GM18498 (cell line): Measurements from ENCODE around the gene DIRAS1.
A peak's percentile ranks its signal among the peaks of the same experiment; 100 is the strongest.

Source experiments
- ATAC-seq: cut with Tn5 transposase; IDR thresholded peaks from one replicate; pipeline ENCODE4 v1.9.1; 2021; ENCODE audit warnings: mild to moderate bottlenecking, moderate library complexity; ENCODE audit not compliant: unreplicated experiment

The DIRAS1 gene

DNA sequence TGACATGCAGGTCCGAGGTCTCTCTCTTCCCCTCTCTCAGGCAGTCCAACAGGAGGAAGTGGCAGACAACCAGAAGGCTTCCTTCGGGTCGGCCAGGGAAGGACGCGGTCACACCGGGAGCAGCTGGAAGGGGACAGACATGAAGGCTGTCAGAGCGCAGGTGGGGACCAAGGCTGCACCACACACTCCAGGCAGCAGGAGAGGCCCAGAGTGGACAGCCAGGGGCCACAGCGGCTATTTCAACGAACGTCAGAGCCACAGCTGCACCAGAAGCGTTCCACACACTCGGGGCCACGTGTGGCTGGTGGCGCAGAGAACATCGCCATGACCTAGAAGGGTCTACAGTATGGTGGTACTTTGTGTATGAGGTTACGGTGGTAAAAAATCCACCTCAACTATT is 34.6 kb upstream of the DIRAS1 start:
- no peak for ATAC-seq

DNA sequence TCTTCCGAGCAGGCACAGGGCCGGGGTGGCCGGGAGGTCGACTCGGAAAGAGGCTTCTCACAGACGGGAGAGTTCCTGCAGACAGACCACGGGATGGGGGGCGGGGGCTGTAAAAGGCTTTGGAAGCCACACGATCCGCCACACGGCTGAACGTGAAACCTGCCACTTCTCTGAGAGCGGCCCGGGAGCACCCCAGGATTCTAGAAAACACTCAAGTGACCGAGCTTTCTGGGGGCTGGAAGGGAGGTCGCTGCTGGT is 34.2 kb upstream of the DIRAS1 start:
- ATAC-seq: no peak

DNA sequence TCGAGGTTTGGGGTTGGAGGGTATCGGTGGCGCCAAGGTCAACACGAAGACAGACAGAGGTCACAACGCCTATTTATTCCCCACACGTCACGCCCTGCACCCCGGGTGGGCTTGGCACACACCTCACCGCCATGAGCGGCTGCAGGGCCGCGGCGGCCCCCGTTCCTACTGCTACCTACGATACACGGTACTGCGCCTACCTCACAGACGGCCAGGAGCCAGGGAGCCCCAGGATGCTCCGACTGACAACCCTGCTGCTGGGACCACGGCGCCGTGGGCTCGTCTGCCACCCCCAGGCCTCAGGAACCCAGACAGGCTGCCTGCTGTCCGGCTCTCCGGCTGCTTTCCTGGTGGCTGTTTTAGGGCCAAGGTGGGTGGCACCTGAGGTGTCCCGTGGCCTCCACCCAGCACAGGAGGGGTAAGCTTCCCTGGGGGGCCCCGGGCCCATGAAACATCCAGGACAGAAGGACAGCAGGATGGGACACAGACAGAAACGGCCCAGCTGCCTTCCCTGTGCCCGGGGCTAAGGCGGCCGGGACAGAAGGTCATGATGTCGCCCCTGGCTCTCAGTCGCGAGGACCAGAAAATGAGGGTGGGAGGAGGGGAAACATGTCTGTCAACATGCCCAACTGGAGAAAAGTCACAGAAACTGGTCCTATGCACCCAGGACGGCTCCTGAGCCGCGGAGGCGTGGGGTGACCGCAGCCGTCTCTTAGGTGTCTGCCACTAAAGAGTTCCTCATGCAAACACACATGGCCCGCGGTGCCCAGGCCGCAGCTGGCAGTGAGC is 33.7 kb upstream of the DIRAS1 start:
- ATAC-seq: no peak

DNA sequence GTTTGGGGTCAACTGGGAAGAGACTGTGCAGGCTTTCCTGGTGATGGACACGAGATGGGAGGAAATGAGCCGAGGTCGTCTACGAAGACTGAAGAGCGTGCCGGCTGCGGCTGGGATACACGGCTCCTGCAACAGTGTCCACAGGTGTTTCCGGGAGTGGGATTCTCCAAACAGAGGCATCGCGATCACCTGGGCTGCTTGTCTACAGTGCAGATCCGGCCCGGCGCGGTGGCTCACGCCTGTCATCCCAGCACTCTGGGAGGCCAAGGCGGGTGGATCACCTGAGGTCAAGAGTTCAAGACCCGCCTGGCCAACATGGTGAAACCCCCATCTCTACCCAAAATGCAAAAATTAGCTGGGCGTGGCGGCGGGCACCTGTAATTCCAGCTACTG is 30.3 kb upstream of the DIRAS1 start:
- ATAC-seq: no peak

DNA sequence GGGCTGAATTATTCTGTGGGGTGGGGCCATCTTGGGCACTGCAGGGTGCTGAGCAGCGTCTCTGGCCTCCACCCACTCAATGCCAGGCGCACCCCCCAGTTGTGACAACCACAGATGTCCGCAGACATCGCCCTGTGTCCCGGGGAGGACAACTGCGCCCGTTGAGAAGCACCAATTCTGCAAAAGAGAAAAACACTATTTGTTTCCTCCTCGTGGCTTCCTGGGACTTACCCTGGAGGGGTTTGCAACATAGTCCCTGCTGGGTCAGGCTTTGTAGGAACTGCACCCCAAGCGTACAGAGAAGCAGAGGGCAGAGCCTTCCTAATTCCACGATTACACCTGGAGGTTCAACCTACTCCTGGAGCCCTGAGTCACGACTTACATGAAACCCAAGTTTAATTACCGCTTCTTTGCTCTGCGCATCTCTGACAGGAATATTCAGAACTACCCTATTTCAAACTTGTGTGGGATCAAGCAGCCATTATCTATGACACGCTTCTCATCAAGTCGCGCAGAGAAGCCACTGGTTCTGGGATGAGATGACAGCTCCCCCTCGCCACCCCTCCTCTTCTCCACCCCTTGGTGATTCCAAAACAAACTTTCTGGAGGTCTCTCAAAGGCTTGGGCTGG is 29.8 kb upstream of the DIRAS1 start:
- no peak for ATAC-seq

DNA sequence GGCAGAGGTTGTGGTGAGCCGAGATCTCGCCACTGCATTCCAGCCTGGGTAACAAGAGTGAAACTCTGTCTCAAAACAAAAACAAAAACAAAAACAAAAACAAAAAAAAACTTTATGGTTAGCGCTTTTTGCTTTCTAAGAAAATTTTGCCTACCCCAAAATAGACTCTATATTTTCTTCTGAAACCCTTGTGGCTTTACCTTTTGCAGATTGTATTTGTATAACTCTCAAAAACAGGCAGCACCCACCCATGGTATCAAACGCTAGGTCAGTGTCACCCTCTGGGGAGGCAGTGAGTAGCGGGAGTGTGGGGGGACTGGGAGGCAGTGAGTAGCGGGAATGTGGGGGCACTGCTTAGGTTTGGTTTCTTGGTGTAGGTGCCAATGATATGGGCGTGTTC is 26.2 kb upstream of the DIRAS1 start:
- no peak for ATAC-seq

DNA sequence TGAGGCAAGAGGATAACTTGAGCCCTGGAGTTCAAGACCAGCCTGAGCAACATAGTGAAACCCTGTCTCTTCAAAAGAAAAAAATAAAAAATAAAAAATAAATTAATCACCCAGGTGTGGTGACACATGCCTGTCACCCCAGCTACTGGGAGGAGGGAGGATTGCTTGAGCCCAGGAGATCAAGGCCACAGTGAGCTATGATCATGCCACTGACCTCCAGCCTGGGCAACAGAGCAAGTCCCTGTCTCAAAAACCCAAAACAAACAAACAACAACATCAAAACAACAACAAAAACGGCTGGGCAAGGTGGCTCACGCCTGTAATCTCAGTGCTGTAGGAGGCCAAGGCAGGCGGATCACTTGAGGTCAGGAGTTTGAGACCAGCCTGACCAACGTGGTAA is 22.9 kb upstream of the DIRAS1 start:
- ATAC-seq: no peak

DNA sequence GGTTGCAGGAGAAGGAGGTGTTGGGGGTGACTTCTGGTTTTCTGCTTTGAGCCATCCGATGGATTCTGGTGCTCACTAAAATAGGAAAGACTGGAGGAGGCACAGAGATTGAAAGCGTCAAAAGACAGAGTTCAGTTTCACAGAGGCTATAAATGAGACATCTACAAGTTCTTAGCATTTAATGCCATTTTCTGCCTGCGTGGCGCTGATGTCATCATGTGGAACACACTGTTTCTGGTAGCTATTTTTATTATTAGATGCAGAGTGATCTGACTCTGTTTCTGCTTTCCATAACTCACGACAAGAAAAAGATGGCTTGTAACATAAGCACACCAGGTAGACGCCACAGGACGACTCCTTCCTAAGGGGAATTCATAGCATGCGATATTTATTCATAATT is 21.9 kb upstream of the DIRAS1 start:
- ATAC-seq: no peak

DNA sequence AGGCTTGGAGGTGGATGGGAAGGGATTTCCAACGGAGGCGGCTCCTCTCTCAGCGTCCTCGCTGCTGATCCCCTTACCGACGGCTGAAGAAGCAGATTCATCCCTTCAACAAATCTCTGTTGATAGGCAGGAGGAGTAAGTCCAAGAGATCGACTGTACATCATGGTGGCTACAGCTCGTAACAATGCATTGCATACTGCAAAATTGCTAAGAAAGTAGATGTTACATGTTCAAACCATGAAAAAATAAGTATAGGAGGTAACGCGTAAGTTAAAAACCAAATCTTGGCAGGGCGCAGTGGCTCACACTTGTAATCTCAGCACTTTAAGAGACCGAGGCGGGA is 19.1 kb upstream of the DIRAS1 start:
- peak; percentile 2 for ATAC-seq

DNA sequence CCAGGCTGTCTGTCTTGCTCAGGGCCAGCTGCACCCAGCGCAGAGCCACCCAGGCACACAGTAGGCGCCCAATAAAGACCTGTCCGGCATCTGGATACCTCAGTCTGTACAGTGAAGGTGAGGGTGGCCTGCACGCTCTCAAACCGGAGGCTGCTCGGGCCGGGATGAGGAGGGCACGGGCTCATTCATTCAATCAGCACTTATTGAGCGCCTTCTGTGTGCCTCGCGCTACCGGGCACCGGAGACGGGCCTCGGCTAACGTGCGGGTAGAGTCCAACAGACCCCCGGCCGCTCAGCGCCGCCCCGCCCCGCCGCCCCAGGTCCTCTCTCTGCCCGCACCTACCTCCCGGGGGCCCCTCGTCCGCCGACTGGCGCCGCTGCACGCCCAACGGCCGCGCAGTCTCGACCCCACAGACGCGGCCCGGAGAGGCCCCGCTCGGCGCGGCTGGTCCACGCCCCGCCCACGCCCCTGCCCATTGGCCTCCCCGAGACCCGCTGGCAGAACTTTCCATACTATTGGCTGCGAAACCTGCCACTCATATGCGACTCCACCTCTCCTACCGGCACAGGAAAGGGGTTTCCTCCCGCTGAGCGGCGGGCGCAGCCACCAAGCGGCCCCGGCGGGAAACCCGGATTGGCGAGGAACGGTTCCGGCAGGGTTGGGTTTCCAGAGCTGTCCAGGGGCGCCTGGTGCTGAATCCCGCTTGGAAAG is 18.6 kb upstream of the DIRAS1 start, which contains the start of gene SLC39A3:
Gene SLC39A3 (minus strand): TSS at position 416 of the 712 bp plus-strand sequence. CDS start 2,760 bp downstream, outside the sequence.
- ATAC-seq: peak; percentile 95

DNA sequence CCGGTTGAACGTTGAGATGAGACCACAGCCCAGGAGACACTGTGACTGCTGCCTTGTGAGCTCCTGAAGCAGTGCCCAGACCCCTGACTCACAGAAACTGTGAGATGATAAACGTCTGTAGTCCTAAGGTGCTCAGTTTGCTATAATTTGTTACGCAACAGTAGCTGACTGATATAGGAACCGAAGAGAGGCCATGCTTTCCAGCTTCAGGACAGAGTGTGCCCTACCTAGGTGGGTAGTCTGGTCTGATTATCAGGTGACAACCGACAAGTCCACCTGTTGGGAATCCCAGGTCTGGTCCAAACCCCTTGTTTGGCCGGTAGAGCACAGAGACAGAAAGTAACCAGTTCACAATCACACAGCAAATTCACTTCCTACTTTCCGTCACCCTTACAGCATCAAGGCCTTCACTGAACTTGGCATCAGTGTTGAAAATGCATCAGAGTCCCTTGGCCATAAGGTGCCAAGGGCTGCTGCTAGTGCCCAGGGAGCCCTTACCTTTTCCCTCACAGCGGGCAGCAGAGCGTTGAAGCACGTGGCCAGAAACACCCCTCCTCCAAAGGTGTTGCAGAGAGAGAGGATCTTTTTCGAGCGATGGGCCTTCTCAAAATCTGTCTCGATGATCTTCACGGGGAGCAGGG is 15.5 kb upstream of the DIRAS1 start:
- no peak for ATAC-seq

DNA sequence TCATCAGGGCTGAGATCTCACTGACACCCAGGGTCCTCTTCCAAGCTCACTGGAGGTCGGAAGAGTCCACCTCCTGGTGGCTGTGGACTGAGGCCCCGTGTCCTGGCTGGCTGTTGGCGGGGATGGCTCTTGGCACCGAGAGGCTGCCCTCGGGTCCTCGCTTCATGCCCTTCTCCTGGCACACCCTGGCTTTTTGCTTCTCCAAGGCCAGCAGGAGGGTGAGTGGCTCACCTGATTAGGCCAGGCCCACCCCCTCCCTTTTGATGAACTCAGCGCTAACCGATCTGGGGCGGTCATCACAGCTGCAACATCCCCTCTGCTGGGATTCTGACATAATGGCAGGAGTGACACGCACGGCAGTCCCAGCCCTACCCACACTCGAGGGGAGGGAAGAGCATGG is 14.2 kb upstream of the DIRAS1 start:
- ATAC-seq: no peak

DNA sequence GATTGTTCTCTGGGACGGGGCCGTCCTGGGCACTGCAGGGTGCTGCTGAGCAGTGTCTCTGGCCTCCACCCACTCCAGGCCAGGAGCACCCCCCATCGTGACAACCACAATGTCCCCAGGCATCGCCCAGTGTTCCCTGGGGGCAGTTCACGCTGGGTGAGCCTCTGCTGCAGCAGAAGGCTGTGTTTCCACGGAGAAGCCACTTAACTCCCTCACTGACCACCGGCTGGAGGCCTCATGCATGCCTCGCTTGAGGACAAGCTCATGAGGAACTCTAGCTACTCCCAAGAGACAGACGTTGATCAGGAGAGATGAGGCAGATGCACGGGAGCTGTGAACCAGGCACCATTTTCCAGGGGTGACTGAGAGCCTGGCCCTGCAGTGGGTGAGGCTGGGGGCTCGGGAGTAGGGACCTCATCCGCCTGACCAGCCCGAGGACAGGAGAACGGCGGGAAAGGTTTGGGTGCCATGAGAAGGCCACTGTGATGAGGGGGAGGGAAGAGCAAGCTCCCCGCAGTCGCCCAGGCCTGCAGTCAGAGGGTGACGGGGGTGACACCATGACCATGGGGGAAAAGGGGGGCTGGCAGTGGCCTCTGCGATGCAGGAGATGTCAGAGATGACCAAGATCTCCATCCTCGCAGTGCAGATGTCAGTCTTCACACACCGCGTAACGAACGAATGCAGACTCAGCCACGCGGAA is 13.6 kb upstream of the DIRAS1 start:
- no peak for ATAC-seq

DNA sequence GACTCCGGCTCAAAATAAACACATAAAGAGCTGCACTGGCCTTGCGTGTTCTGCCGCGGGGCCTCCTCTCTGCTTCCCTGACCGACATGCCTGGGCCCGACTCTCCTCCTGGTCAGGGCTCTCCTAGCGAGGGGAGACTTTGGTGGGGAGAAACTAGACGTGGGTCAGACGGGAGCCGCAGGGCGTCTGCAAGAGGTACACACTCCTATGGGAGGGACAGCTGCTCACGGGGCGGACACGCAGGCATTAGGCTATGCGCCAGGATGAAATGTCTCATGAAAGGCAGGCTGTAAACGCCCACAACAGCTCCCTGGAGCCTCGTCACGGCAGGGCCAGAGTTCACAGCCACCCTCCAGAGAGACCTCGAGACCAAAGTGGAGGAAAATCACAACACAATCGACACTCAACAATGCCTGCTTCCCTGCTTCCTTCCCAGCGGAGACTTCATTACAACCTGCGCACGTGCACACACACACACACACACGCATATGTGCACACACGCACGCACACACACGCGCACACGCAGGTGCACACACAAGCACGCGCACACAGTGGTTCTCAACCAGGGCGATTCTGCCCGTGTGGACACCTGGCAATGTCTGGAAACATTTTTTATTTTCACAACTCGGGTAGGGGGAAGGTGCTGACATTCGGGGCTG is 12.9 kb upstream of the DIRAS1 start:
- no peak for ATAC-seq

DNA sequence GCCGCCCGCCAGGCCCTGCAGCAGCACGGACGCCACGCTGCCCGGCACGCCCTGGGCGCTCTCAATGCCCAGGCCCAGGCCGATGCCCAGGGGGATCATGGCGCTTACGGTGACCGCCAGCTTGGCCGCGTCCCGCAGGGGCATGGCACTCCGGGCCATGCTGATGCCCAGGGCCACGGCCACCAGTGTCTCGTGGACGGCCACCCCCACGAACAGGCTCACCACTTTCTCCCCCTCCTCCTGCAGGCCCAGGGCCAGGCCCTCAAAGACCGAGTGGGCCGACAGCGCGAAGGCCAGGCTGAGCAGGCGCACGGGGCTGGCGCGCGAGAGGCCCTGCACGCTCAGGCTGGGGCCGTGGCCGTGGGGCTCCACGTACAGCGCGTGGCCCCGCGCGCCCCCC is 11.7 kb upstream of the DIRAS1 start:
- ATAC-seq: no peak

DNA sequence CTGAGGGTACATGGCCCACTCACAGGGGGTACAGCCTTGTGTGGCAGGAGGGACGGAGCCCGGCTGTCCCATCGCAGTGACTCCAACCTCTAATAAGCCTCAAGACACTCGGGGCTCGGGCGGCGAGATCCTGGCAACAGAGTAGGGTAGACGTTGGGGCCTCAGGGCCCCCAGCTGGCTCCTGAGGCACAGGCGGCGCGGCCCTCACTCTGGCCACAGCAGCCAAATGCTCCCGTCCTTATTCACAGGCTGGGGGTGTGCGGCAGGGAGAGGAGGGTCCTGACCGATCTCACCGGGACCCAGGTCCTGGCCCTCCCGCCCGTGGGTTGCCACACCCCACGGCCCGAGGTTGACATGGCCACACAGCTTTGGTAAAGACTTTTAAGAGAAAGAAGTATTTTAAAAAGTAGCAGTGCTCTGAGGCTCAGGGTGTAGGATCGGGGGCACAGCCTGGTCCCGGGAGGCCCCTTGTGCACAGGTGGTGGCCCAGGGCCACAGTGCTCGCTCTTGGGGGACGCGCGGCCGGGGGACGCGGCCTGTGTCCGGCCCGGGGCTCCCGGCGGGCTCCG is 11.1 kb upstream of the DIRAS1 start:
- no peak for ATAC-seq

DNA sequence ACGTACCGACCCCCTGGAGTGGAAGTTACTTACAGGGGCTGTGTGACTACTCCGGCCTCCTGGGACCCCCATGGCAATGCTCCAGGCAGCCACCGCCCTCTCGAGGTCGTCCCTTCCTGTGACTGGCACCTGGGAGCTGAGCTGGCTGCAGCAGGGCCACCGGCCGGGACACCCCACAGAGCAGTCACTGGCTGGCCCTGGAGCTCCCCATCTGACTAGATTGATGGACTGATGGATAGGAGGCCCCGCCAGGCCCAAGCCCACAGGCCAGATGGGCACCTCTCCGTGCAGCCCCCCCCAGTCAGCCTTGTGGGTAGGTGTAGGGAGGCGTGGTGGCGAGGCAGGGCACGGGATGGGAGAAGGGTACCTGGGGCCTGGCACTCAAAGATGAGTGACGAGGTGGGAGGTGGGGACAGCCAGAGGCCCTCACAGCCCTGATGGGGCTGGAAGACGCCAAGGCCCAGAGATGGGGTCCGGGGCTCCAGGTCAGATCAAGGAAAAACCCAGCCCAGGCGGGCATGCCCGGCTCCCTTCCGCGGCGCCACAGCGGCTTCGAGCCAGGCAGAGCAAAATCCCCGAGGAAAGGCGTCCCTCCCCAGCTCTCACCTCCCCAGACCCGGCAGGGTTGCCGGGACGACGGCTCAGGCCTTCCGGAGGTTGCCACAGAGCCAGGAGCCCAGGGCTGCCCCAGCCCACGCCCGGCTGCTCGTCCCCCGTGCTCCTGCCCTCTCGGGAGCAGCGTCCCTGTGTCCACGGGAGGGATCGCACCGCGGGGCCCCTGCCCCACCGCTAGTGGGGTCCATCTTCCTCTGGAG is 10.2 kb upstream of the DIRAS1 start:
- no peak for ATAC-seq

DNA sequence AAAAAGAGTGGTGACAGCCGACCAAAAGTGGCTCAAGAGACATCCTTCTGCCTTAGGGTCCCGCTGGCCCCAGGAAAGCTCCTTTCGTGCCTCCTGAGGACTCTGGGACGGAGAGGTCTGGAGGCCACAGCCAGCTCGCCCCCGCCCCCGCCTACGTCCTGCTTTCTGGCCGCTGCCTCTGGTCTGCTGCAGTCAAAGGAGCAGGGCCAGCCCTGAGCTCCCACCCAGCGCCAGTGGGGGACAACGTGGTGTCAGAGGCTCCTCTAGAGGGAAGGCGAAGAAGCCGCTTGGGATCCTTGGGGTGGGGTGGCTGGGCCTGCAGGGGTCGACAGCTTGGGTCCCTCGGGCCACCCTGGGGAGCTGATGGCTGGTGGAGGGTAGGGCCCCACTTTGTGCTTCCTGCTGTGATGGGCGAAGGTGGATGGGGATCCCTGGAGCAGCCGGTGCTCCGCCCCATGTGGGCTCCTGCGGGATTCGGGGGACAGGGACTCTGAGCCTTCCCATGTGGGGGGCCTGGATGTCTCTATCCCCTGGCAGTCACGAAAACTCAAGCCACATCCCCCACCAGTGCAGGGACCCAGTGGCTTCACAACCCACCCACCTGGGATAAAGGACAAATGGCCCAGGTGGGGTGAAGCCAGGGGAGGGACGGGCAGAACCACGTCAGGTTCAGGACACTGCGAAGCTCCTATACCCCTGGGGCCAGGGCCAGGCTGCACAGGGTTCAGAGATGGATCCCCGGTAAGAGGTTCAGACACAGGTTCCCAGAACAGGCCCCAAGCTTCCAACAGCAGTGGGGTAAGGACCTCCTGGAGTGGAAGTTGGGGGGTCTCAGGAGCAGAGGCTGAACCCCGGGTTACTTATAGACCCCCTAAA is 9.0 kb upstream of the DIRAS1 start:
- no peak for ATAC-seq
